GM23248 (cell line): ENCODE measurements around the gene DOCK10.

Source experiments
- EZH2 ChIP-seq: fragments of 200-600 bp; sonication (generic); IDR thresholded peaks from 2 replicates; pipeline ENCODE4 v1.6.1; 2018; ENCODE audit warnings: antibody characterized with exemption, mild to moderate bottlenecking; ENCODE audit not compliant: insufficient read depth, poor library complexity, severe bottlenecking
- EZH2phosphoT487 ChIP-seq: fragments of 200-600 bp; sonication (generic); IDR thresholded peaks from 2 replicates; pipeline ENCODE4 v1.6.1; 2018; ENCODE audit warnings: antibody characterized with exemption, moderate library complexity, mild to moderate bottlenecking, low read depth; ENCODE audit not compliant: insufficient read depth

GRCh38 chr2:225032246-225032645 lies 10.0 kb downstream of the DOCK10 start:
- TF ChIP-seq EZH2phosphoT487 (no peak), EZH2 (no peak)
